Lung (tissue), 12 donors: ENCODE results near the gene RGS3. TPM values are rescaled to one million over a fixed set of nuclear protein-coding genes. Genes with fewer than 3 reads are reported as not detected.

Experiments used
- ATAC-seq: fragments of 200-7000 bp; cut with Tn5 transposase; one replicate; pipeline ENCODE4 v1.9.1; 2020; ENCODE audit warnings: moderate number of reproducible peaks; ENCODE audit not compliant: insufficient read depth, low FRiP score
- DNase-seq, 3 donors: peaks; one replicate each; pipeline ENCODE4 v3.0.0-alpha.2; 2013 to 2017
- H3K27ac ChIP-seq, 2 donors: one replicate each; pipeline ENCODE4 v1.5.1; 2013; ENCODE audit warnings: mild to moderate bottlenecking in 2 of 2, moderate library complexity in 2 of 2, control low read depth in 1 of 2, inconsistent platforms in 1 of 2, low read depth in 1 of 2, low read length in 1 of 2
- H3K27me3 ChIP-seq, 3 donors: one replicate each; pipeline ENCODE4 v1.5.1; 2013; ENCODE audit warnings: low read length in 2 of 3; ENCODE audit not compliant: control insufficient read depth in 3 of 3, insufficient read depth in 3 of 3
- H3K36me3 ChIP-seq, 4 donors: one replicate each; pipeline ENCODE4 v1.5.1; 2013; ENCODE audit warnings: low read length in 4 of 4, mild to moderate bottlenecking in 1 of 4, moderate library complexity in 1 of 4; ENCODE audit not compliant: control insufficient read depth in 4 of 4, insufficient read depth in 4 of 4
- H3K4me1 ChIP-seq, 5 donors: one replicate each; pipeline ENCODE4 v1.5.1; 2013; ENCODE audit warnings: low read length in 5 of 5, mild to moderate bottlenecking in 2 of 5, moderate library complexity in 1 of 5; ENCODE audit not compliant: control insufficient read depth in 5 of 5, insufficient read depth in 5 of 5
- H3K4me3 ChIP-seq: one replicate; pipeline ENCODE4 v1.5.1; 2013; ENCODE audit warnings: mild to moderate bottlenecking, control low read depth, moderate library complexity
- H3K9ac ChIP-seq, 2 donors: one replicate each; pipeline ENCODE4 v1.5.1; 2013; ENCODE audit warnings: low read length in 2 of 2, control low read depth in 1 of 2; ENCODE audit not compliant: insufficient read depth in 1 of 2
- H3K9me3 ChIP-seq, 4 donors: one replicate each; pipeline ENCODE4 v1.5.1; 2013; ENCODE audit warnings: low read length in 3 of 4, mild to moderate bottlenecking in 1 of 4, moderate library complexity in 1 of 4; ENCODE audit not compliant: control insufficient read depth in 4 of 4, insufficient read depth in 3 of 4
- WGBS, 2 donors: extraction: QIAGEN DNeasy Blood & Tissue Kit; methylation state at CpG; one replicate each; pipeline ENCODE4 v1.1.7; 2013; 5-methylcytosine and 5-hydroxymethylcytosine counted together
- polyA plus RNA-seq, 2 donors: library from polyadenylated mRNA; stranded (reverse); fragments of 200-250 nt; gene quantifications; one replicate each; pipeline ENCODE4 v1.2.1, GENCODE V29; 2013
- total RNA-seq, 2 donors: library from RNA; depleted of rRNA in 1 of 2; stranded (reverse); fragments of >200 nt in 1 of 2; gene quantifications; one replicate each; pipeline ENCODE4 v1.2.1, GENCODE V29; 2014 to 2021
- TF ChIP-seq, protein P1 (sequence below): IDR thresholded peaks from 2 replicates; pipeline ENCODE4 v1.5.1; 2012; ENCODE audit warnings: mild to moderate bottlenecking; ENCODE audit errors: control extremely low read depth, extremely low read depth
- donor health status: control.
- donor health status: control.
- donor health status: Bipolar disorder and iron deficiency.
- donor health status: healthy.
- donor health status: DM: yes; HTN: yes; CAD: no.

Gene RGS3
- total and polyA plus RNA-seq, 4 donors: 43.0 to 91.8 (median 73.9) TPM

- DNase-seq (no peak), ATAC-seq (no peak)
- peaks cover 0 to 2% (median 0%) of the 10 kb centered on the region in 4 donors for H3K36me3 ChIP-seq
- no peaks in the 10 kb centered on the region for H3K9me3 ChIP-seq
- no peak overlapping the region for H3K27ac ChIP-seq
- peaks cover 0 to 3% (median 1%) of the 10 kb centered on the region in 5 donors for H3K4me1 ChIP-seq
- H3K27me3 ChIP-seq: no peaks in the 10 kb centered on the region
- 95% methylated on average over 6 of the region's 6 CpGs for WGBS, 2 donors
- H3K4me3 ChIP-seq: no peak overlapping the region
- no peak overlapping the region for H3K9ac ChIP-seq
- TF ChIP-seq, protein P1, sequence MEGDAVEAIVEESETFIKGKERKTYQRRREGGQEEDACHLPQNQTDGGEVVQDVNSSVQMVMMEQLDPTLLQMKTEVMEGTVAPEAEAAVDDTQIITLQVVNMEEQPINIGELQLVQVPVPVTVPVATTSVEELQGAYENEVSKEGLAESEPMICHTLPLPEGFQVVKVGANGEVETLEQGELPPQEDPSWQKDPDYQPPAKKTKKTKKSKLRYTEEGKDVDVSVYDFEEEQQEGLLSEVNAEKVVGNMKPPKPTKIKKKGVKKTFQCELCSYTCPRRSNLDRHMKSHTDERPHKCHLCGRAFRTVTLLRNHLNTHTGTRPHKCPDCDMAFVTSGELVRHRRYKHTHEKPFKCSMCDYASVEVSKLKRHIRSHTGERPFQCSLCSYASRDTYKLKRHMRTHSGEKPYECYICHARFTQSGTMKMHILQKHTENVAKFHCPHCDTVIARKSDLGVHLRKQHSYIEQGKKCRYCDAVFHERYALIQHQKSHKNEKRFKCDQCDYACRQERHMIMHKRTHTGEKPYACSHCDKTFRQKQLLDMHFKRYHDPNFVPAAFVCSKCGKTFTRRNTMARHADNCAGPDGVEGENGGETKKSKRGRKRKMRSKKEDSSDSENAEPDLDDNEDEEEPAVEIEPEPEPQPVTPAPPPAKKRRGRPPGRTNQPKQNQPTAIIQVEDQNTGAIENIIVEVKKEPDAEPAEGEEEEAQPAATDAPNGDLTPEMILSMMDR: no peak
Observed at GRCh38 chr9:113471566-113471965, 8.0 kb downstream of the RGS3 start.

DNA sequence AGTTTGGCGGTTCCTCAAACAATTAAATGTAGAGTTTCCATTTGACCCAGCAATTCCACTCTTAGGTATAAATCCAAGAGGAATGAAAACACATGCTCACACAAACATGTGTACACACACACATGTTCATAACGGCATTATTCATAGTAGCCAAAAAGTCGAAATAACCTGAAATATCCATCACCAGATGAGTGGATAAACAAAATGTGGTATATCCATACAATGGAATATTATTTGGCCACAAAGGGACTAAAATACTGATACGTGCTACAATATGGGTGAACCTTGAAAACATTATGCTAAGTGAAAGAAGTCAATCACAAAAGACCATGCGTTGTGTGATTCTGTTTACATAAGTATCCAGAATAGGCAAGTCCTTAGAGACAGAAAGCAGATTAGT lies 8.7 kb downstream of the RGS3 start:
- 97% methylated on average over 5 of the region's 5 CpGs for WGBS, 2 donors
- Histone ChIP-seq H3K27ac (no peak overlapping the region), H3K9me3 (no peaks in the 10 kb centered on the region), H3K4me3 (no peak overlapping the region), H3K9ac (no peak overlapping the region), H3K4me1 (peaks cover 0 to 3% (median 3%) of the 10 kb centered on the region in 5 donors), H3K27me3 (no peaks in the 10 kb centered on the region), H3K36me3 (peaks cover 0 to 2% (median 0%) of the 10 kb centered on the region in 4 donors)
- DNase-seq: no peak
- TF ChIP-seq, protein P1: no peak
- no peak for ATAC-seq

DNA sequence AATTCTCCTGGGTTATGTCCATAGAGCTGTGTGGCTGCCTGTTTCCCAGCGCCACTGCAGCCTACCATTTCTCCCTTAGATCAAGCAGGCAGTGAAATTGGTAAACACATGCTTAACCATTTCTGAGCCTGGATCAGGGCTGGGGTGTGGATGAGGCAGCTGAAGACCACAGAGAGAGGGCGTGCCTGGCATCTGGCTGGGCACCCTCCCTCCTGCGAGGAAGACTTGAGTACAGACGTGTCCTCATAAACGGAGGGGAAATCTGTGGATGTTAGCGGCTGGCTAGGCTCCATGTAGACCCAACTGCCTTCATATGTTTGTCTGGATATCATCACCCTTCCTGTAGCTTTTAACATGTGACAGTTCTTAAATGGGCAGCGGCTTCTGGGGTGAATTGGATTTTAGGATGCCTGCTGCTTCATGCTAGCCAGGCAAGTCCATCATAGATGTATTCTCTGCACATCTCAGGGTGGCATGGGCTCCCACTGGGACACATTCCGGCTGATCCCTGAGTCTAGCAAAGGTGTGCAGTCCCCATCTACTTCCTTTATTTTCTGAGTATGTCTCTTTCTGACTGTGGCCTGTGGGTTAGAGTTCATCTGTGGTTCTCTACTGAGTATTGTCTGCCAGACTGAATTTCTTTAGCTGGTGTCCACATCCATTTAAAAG lies 11.0 kb downstream of the RGS3 start:
- no peak overlapping the region for H3K27ac ChIP-seq
- H3K4me3 ChIP-seq: no peak overlapping the region
- 87 to 88% methylated on average over 8 of the region's 8 CpGs for WGBS, 2 donors
- H3K4me1 ChIP-seq: peaks cover 0 to 7% (median 0%) of the 10 kb centered on the region in 5 donors
- H3K9ac ChIP-seq: no peak overlapping the region
- DNase-seq: no peak
- peaks cover 0 to 2% (median 0%) of the 10 kb centered on the region in 4 donors for H3K36me3 ChIP-seq
- no peaks in the 10 kb centered on the region for H3K9me3 ChIP-seq
- no peaks in the 10 kb centered on the region for H3K27me3 ChIP-seq
- ATAC-seq: no peak
- TF ChIP-seq, protein P1: no peak
